SK-N-MC (cell line): ENCODE measurements around the gene CATSPER4.

Experiments used
- EZH2 ChIP-seq: fragments of 200-600 bp; sonication (generic); IDR thresholded peaks from one replicate; pipeline ENCODE4 v1.6.1; 2017; ENCODE audit warnings: antibody characterized with exemption
- FOXP2 ChIP-seq: optimal IDR thresholded peaks from 2 replicates; pipeline ENCODE3; 2011; ENCODE audit warnings: mild to moderate bottlenecking, moderate library complexity; ENCODE audit not compliant: insufficient read depth; ENCODE audit errors: extremely low read length, control extremely low read depth
- POLR2AphosphoS5 ChIP-seq: IDR thresholded peaks from 2 replicates; pipeline ENCODE4 v1.6.1; 2012; ENCODE audit warnings: mild to moderate bottlenecking, low read depth, low read length, borderline replicate concordance

DNA sequence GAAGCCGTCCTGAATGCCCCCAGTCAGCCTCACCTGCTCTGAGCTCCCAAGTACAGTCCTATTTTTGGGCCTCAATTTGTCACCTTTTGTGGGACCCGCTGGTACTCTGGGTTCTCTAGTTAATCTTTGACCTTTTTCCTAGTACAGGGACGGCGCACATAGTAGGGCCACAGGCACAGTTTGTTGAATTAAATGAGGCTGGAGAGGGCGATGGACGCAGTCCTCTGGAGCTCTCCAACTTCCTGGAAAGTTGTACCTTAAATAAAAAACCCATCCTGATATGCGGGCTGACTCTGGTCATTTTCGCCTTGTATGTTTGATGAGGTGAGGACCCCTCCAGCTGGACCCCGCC, 26.7 kb upstream of the CATSPER4 start:
- TF ChIP-seq POLR2AphosphoS5 (no peak), EZH2 (no peak), FOXP2 (no peak)
